Suprapubic skin (tissue), 4 donors: Measurements from ENCODE around the gene DDX27. TPM values are rescaled to one million over a fixed set of nuclear protein-coding genes. Genes with fewer than 3 reads are reported as not detected.

Source experiments
- DNase-seq, 2 donors: peaks; one replicate each; pipeline ENCODE4 v3.0.0-alpha.2; 2019; ENCODE audit warnings: low spot score in 2 of 2
- H3K27ac ChIP-seq: fragments of 200-600 bp; sonication (generic); one replicate; pipeline ENCODE4 v1.5.1; 2019
- H3K27me3 ChIP-seq: fragments of 200-600 bp; sonication (generic); one replicate; pipeline ENCODE4 v1.5.1; 2019
- H3K36me3 ChIP-seq: fragments of 200-600 bp; sonication (generic); one replicate; pipeline ENCODE4 v1.5.1; 2019
- H3K4me1 ChIP-seq: fragments of 200-600 bp; sonication (generic); one replicate; pipeline ENCODE4 v1.5.1; 2019
- H3K4me3 ChIP-seq: fragments of 200-600 bp; sonication (generic); one replicate; pipeline ENCODE4 v1.5.1; 2019; ENCODE audit warnings: mild to moderate bottlenecking
- H3K9me3 ChIP-seq: fragments of 200-600 bp; sonication (generic); one replicate; pipeline ENCODE4 v1.5.1; 2019
- CTCF ChIP-seq, 2 donors: fragments of 200-600 bp in 1 of 2; fragments of 450-650 bp in 1 of 2; sonication (generic) in 1 of 2; IDR thresholded peaks; one replicate each; pipeline ENCODE4 v1.5.1; 2016 to 2019; ENCODE audit warnings: antibody characterized with exemption in 2 of 2, mild to moderate bottlenecking in 1 of 2, moderate library complexity in 1 of 2
- EP300 ChIP-seq: sonication (generic); formaldehyde crosslinking; IDR thresholded peaks from one replicate; pipeline ENCODE4 v1.6.1; 2017; ENCODE audit warnings: antibody characterized with exemption
- POLR2A ChIP-seq, 2 donors: fragments of 450-650 bp; IDR thresholded peaks; one replicate each; pipeline ENCODE4 v1.6.1; 2017; ENCODE audit warnings: antibody characterized with exemption in 2 of 2, mild to moderate bottlenecking in 2 of 2, moderate library complexity in 2 of 2
- POLR2AphosphoS5 ChIP-seq, 3 donors: sonication (generic); formaldehyde crosslinking; IDR thresholded peaks; one replicate each; pipeline ENCODE4 v1.6.1; 2017; ENCODE audit warnings: antibody characterized with exemption in 3 of 3
- WGBS: methylation state at CpG from one replicate; pipeline ENCODE4 v1.1.5; 2018; 5-methylcytosine and 5-hydroxymethylcytosine counted together
- total RNA-seq, 4 donors: library from RNA; depleted of rRNA; stranded (reverse); fragments of >200 nt; gene quantifications; one replicate each; pipeline ENCODE4 v1.1.0, GENCODE V29; 2016

Gene DDX27
- total RNA-seq, 4 donors from 2014 or later = 29.3 to 49.5 (median 38.0) TPM

- H3K9me3 ChIP-seq = no peaks in the 10 kb centered on the region
- H3K4me3 ChIP-seq = no peak overlapping the region
- peaks cover 20% of the 10 kb centered on the region for H3K4me1 ChIP-seq
- 82% methylated on average over 11 of the region's 18 CpGs for WGBS
- peaks cover 97% of the 10 kb centered on the region for H3K36me3 ChIP-seq
- TF ChIP-seq EP300 (no peak), POLR2AphosphoS5 (IDR thresholded peaks at IDR 0.05) (no peak), POLR2A (IDR thresholded peaks at IDR 0.05) (no peak), CTCF (IDR thresholded peaks at IDR 0.05) (no peak)
- H3K27ac ChIP-seq = no peak overlapping the region
- H3K27me3 ChIP-seq = no peaks in the 10 kb centered on the region
- DNase-seq = no peak
Measured at GRCh38 chr20:49248879-49249665, 29.9 kb downstream of the DDX27 start.

DNA sequence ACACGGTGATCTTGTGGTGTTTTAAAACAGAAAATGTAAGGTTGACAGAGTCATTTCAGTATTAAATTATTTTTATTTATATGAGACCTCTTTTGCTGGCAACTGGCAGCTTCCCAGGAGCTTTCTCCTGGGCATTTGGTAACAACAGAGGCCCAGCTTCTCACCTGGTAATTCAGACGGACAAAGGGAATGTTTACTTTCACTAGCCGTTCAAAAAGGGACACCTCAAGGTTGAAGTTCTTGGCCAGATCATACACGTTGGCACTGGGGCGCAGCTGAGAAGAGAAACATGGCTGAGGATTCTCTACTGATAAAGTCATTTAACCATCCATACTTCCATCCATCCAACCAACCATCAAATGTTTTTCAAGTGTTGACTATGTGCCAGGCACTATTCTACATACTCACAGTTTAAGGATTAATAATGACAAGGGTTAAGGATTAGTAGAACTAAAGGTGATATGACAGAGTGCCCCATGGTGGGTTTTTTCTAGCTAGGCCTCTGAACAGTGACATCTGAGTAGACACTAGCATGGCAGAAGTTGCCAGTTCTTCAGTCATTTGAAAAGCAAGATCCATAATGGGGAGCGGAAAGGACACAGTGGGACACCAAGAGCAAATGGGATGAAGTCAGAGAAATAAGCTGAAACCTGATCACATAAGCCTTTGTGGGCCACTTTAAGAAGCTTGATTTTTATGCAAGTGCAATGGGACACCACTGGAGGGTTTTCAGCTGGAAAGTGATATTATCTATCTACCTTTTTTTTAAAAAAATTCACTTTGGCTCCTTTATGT lies 33.5 kb downstream of the DDX27 start:
- Histone ChIP-seq H3K4me3 (no peak overlapping the region), H3K27me3 (no peaks in the 10 kb centered on the region), H3K36me3 (peaks cover 99% of the 10 kb centered on the region), H3K9me3 (no peaks in the 10 kb centered on the region), H3K27ac (no peak overlapping the region), H3K4me1 (peaks cover 14% of the 10 kb centered on the region)
- no peak for DNase-seq
- WGBS = 92% methylated on average over 6 of the region's 6 CpGs
- TF ChIP-seq CTCF (IDR thresholded peaks at IDR 0.05) = no peak
- no peak for TF ChIP-seq EP300

GRCh38 chr20:49256261-49256660 lies 37.0 kb downstream of the DDX27 start:
- peaks cover 98% of the 10 kb centered on the region for H3K36me3 ChIP-seq
- H3K4me1 ChIP-seq = no peaks in the 10 kb centered on the region
- 89% methylated on average over 6 of the region's 6 CpGs for WGBS
- DNase-seq = no peak
- H3K9me3 ChIP-seq = no peaks in the 10 kb centered on the region
- no peaks in the 10 kb centered on the region for H3K27me3 ChIP-seq
- H3K27ac ChIP-seq = no peak overlapping the region
- H3K4me3 ChIP-seq = no peak overlapping the region
- TF ChIP-seq POLR2AphosphoS5 (IDR thresholded peaks at IDR 0.05) (no peak), CTCF (IDR thresholded peaks at IDR 0.05) (no peak), POLR2A (IDR thresholded peaks at IDR 0.05) (no peak), EP300 (no peak)

DNA sequence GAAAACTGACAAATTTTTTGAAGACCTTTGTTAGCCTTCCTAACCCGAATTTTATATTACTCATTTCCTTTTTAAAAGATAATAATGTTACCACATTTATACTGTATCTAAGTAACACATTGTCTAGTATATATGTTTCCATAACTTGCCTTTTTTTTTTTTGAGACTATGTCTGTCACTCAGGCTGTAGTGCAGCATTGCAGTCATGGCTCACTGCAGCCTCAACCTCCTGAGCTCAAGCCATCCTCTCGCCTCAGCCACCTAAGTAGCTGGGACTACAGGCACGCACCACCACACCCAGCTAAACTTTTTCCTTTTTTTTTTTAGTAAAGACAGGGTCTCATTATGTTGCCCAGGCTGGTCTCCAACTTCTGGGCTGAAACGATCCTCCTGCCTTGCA lies 40.1 kb downstream of the DDX27 start:
- no peak for TF ChIP-seq POLR2A (IDR thresholded peaks at IDR 0.05)
- no peak for TF ChIP-seq EP300
- no peak for TF ChIP-seq CTCF (IDR thresholded peaks at IDR 0.05)
- no peak for TF ChIP-seq POLR2AphosphoS5 (IDR thresholded peaks at IDR 0.05)
- Histone ChIP-seq H3K27me3 (no peaks in the 10 kb centered on the region), H3K9me3 (no peaks in the 10 kb centered on the region), H3K4me1 (no peaks in the 10 kb centered on the region), H3K27ac (no peak overlapping the region), H3K4me3 (no peak overlapping the region), H3K36me3 (peaks cover 98% of the 10 kb centered on the region)
- DNase-seq = no peak
- WGBS = 85% methylated on average over 4 of the region's 4 CpGs

- WGBS = 96% methylated on average over 2 of the region's 2 CpGs
- no peaks in the 10 kb centered on the region for H3K27me3 ChIP-seq
- TF ChIP-seq CTCF (IDR thresholded peaks at IDR 0.05) (no peak), POLR2A (IDR thresholded peaks at IDR 0.05) (no peak), POLR2AphosphoS5 (IDR thresholded peaks at IDR 0.05) (no peak), EP300 (no peak)
- no peaks in the 10 kb centered on the region for H3K9me3 ChIP-seq
- H3K4me1 ChIP-seq = no peaks in the 10 kb centered on the region
- H3K27ac ChIP-seq = no peak overlapping the region
- no peak for DNase-seq
- H3K4me3 ChIP-seq = no peak overlapping the region
- peaks cover 98% of the 10 kb centered on the region for H3K36me3 ChIP-seq
Measured at GRCh38 chr20:49259799-49260198, 40.6 kb downstream of the DDX27 start.
